Naive thymus-derived CD4-positive, alpha-beta T cell (primary cell): ENCODE measurements around the gene TRAF2. TPM values are rescaled to one million over a fixed set of nuclear protein-coding genes. Genes with fewer than 3 reads are reported as not detected.

Source experiments
- ATAC-seq: fragments of 150-1000 bp; cut with Tn5 transposase; 2 replicates; pipeline ENCODE4 v1.10.0; 2021; ENCODE audit warnings: mild to moderate bottlenecking, moderate library complexity
- CTCF ChIA-PET: fragments of 350-600 bp; sonication (Branson Sonifier 250); formaldehyde crosslinking; loops from one replicate; lab custom pipeline; 2021; ENCODE audit warnings: antibody characterized with exemption; lab: Charles Lee
- POLR2A ChIA-PET: fragments of 350-600 bp; sonication (Branson Sonifier 250); formaldehyde crosslinking; loops from one replicate; lab custom pipeline; 2021; ENCODE audit warnings: antibody characterized with exemption, inconsistent platforms; lab: Charles Lee
- DNase-seq, 9 donors: peaks; one replicate each; pipeline versions ENCODE4 v3.0.0 to v3.0.0-alpha.2; 2020 to 2022; ENCODE audit warnings: mixed read lengths in 1 of 9
- H3K27ac ChIP-seq: one replicate; pipeline ENCODE4 v1.7.0; 2013; ENCODE audit warnings: mild to moderate bottlenecking, low read depth, low read length, moderate library complexity
- H3K27me3 ChIP-seq, 2 donors: one replicate each; pipeline ENCODE4 v1.7.0; 2013; ENCODE audit warnings: low read length in 2 of 2, mild to moderate bottlenecking in 2 of 2, moderate library complexity in 2 of 2; ENCODE audit not compliant: control insufficient read depth in 2 of 2, insufficient read depth in 2 of 2
- H3K36me3 ChIP-seq, 3 experiments: 1 replicate in 2 of 3; 2 replicates in 1 of 3; pipeline ENCODE4 v1.7.0; 2013; ENCODE audit warnings: low read length in 3 of 3, mild to moderate bottlenecking in 3 of 3, moderate library complexity in 1 of 3; ENCODE audit not compliant: insufficient read depth in 3 of 3, control insufficient read depth in 2 of 3
- H3K4me1 ChIP-seq, 2 donors: one replicate each; pipeline ENCODE4 v1.7.0; 2013; ENCODE audit warnings: low read length in 2 of 2, mild to moderate bottlenecking in 2 of 2, moderate library complexity in 1 of 2; ENCODE audit not compliant: control insufficient read depth in 2 of 2, insufficient read depth in 2 of 2
- H3K4me3 ChIP-seq: 2 replicates; pipeline ENCODE4 v1.7.0; 2013; ENCODE audit warnings: mild to moderate bottlenecking, low read length
- H3K9me3 ChIP-seq, 3 experiments: 1 replicate in 2 of 3; 2 replicates in 1 of 3; pipeline ENCODE4 v1.7.0; 2013; ENCODE audit warnings: low read length in 3 of 3; ENCODE audit not compliant: control insufficient read depth in 2 of 3
- H3K27ac Mint-ChIP-seq, 9 donors: one replicate each; pipeline ENCODE4 v1.8.0; 2020 to 2022; ENCODE audit warnings: mixed read lengths in 9 of 9, mild to moderate bottlenecking in 8 of 9, moderate library complexity in 5 of 9, inconsistent platforms in 2 of 9
- H3K27me3 Mint-ChIP-seq, 5 donors: one replicate each; pipeline ENCODE4 v1.8.0; 2021 to 2022; ENCODE audit warnings: mixed read lengths in 5 of 5, mild to moderate bottlenecking in 1 of 5
- H3K36me3 Mint-ChIP-seq, 5 donors: one replicate each; pipeline ENCODE4 v1.8.0; 2020 to 2022; ENCODE audit warnings: mixed read lengths in 5 of 5, mild to moderate bottlenecking in 3 of 5, inconsistent platforms in 1 of 5
- H3K4me1 Mint-ChIP-seq, 7 donors: one replicate each; pipeline ENCODE4 v1.8.0; 2020 to 2022; ENCODE audit warnings: mixed read lengths in 7 of 7, mild to moderate bottlenecking in 3 of 7, inconsistent platforms in 1 of 7
- H3K4me3 Mint-ChIP-seq, 10 donors: one replicate each; pipeline ENCODE4 v1.8.0; 2020 to 2022; ENCODE audit warnings: mild to moderate bottlenecking in 10 of 10, mixed read lengths in 10 of 10, moderate library complexity in 6 of 10, inconsistent platforms in 2 of 10
- H3K9me3 Mint-ChIP-seq, 11 donors: one replicate each; pipeline ENCODE4 v1.8.0; 2020 to 2022; ENCODE audit warnings: mixed read lengths in 11 of 11, mild to moderate bottlenecking in 4 of 11, inconsistent platforms in 1 of 11, moderate library complexity in 1 of 11
- intact Hi-C, 2 donors: fragments of 100-400 bp; cut with micrococcal nuclease; formaldehyde crosslinking; loops; one replicate each; pipeline ENCODE4 v1.15.1; 2023
- polyA plus RNA-seq, 2 donors: library from polyadenylated mRNA; unstranded; fragments of 300-500 nt; fragmentation: Illumina TruSeq; gene quantifications; one replicate each; pipeline ENCODE4 v1.2.3, GENCODE V29; 2021
- total RNA-seq, 6 experiments: library from RNA in 5 of 6; stranded (reverse) in 5 of 6; gene quantifications; 1 replicate in 5 of 6; 2 replicates in 1 of 6; pipeline ENCODE4 v1.2.3 and lab custom pipeline; 2021 to 2026

The TRAF2 gene
- total and polyA plus RNA-seq, 7 experiments from 2014 or later = 11.9 to 72.8 (median 29.1) TPM

- ChIA-PET POLR2A (no interaction called here), CTCF (no interaction called here)
- Mint-ChIP-seq H3K36me3 (no peaks in the 10 kb centered on the region), H3K27me3 (no peaks in the 10 kb centered on the region), H3K27ac (peak overlapping the region in 1 of 9 donors; percentile 33), H3K4me1 (peaks cover 0 to 2% (median 0%) of the 10 kb centered on the region in 7 donors), H3K9me3 (no peaks in the 10 kb centered on the region), H3K4me3 (no peak overlapping the region)
- Histone ChIP-seq H3K27me3 (no peaks in the 10 kb centered on the region), H3K4me1 (peaks cover 3 to 4% of the 10 kb centered on the region in 2 donors), H3K36me3 (peaks cover 0 to 7% (median 0%) of the 10 kb centered on the region in 3 experiments), H3K9me3 (no peaks in the 10 kb centered on the region), H3K4me3 (no peak overlapping the region), H3K27ac (no peak overlapping the region)
- intact Hi-C loops = no loop called here
- ATAC-seq (no peak), DNase-seq (no peak)
These were observed 31.4 kb upstream of the TRAF2 start for GRCh38 chr9:136854842-136855460.

DNA sequence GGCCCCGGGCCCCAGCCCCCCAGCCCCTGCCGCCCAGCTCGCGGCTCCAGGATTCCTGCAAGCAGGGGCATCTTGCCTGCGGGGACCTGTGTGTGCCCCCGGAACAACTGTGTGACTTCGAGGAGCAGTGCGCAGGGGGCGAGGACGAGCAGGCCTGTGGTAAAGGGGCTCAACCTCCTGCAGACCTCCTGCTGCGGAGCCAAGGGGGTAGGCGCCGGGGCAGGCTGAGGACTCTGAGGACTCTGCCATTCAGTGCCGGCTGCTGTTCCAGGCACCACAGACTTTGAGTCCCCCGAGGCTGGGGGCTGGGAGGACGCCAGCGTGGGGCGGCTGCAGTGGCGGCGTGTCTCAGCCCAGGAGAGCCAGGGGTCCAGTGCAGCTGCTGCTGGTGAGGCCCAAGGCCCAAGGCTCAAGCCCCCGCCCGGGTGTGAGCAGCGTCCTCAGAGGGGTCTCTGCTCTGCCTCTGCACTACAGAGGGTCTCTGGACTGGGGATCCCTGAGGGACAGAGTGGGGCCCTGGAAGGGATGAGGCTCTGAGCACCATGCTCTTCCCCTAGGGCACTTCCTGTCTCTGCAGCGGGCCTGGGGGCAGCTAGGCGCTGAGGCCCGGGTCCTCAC, 30.7 kb upstream of the TRAF2 start:
- Mint-ChIP-seq H3K27ac (no peak overlapping the region), H3K27me3 (no peaks in the 10 kb centered on the region), H3K4me3 (no peak overlapping the region), H3K4me1 (no peaks in the 10 kb centered on the region), H3K36me3 (no peaks in the 10 kb centered on the region), H3K9me3 (no peaks in the 10 kb centered on the region)
- ChIA-PET POLR2A (no interaction called here), CTCF (no interaction called here)
- Histone ChIP-seq H3K27ac (no peak overlapping the region), H3K36me3 (peaks cover 0 to 8% (median 0%) of the 10 kb centered on the region in 3 experiments), H3K4me3 (no peak overlapping the region), H3K27me3 (no peaks in the 10 kb centered on the region), H3K4me1 (no peaks in the 10 kb centered on the region), H3K9me3 (no peaks in the 10 kb centered on the region)
- ATAC-seq (no peak), DNase-seq (peak in 1 of 9 donors; percentile 6)
- intact Hi-C loops = no loop called here

GRCh38 chr9:136856079-136856476, 30.2 kb upstream of the TRAF2 start:
- Histone ChIP-seq H3K9me3 (no peaks in the 10 kb centered on the region), H3K27ac (no peak overlapping the region), H3K27me3 (no peaks in the 10 kb centered on the region), H3K4me1 (no peaks in the 10 kb centered on the region), H3K4me3 (no peak overlapping the region), H3K36me3 (peaks cover 0 to 9% (median 0%) of the 10 kb centered on the region in 3 experiments)
- ATAC-seq = no peak
- no peak for DNase-seq
- H3K36me3 Mint-ChIP-seq = no peaks in the 10 kb centered on the region
- H3K27ac Mint-ChIP-seq = no peak overlapping the region
- H3K4me1 Mint-ChIP-seq = no peaks in the 10 kb centered on the region
- intact Hi-C loops = no loop called here
- POLR2A ChIA-PET = no interaction called here
- no peaks in the 10 kb centered on the region for H3K27me3 Mint-ChIP-seq
- H3K4me3 Mint-ChIP-seq = no peak overlapping the region
- no peaks in the 10 kb centered on the region for H3K9me3 Mint-ChIP-seq
- CTCF ChIA-PET = no interaction called here

DNA sequence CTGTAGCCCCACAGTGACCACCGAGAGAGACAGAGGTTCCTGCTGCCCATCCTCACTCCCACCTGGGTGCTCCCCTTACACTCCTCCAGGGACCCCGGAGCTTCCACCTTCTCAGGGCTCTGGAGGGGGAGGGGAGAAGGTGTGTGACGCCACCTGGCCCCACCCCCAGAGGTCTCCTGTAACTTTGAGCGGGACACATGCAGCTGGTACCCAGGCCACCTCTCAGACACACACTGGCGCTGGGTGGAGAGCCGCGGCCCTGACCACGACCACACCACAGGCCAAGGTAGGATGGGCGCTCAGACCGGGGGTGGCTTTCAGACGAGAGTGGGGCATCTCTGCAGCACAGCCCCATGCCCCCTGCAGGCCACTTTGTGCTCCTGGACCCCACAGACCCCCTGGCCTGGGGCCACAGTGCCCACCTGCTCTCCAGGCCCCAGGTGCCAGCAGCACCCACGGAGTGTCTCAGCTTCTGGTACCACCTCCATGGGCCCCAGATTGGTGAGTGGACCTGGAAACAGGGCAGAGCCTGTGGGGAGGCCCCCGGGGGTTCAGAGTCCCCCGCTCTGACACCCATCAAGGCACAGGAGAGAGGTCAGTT, 29.7 kb upstream of the TRAF2 start:
- Histone ChIP-seq H3K27me3 (no peaks in the 10 kb centered on the region), H3K4me1 (no peaks in the 10 kb centered on the region), H3K4me3 (no peak overlapping the region), H3K36me3 (peaks cover 0 to 12% (median 0%) of the 10 kb centered on the region in 3 experiments), H3K27ac (no peak overlapping the region), H3K9me3 (no peaks in the 10 kb centered on the region)
- ATAC-seq (no peak), DNase-seq (no peak)
- no peaks in the 10 kb centered on the region for H3K4me1 Mint-ChIP-seq
- H3K4me3 Mint-ChIP-seq = no peak overlapping the region
- intact Hi-C loops = no loop called here
- ChIA-PET POLR2A (no interaction called here), CTCF (no interaction called here)
- no peak overlapping the region for H3K27ac Mint-ChIP-seq
- no peaks in the 10 kb centered on the region for H3K27me3 Mint-ChIP-seq
- H3K36me3 Mint-ChIP-seq = no peaks in the 10 kb centered on the region
- H3K9me3 Mint-ChIP-seq = no peaks in the 10 kb centered on the region

GRCh38 chr9:136857166-136857565, 29.1 kb upstream of the TRAF2 start:
- Mint-ChIP-seq H3K36me3 (no peaks in the 10 kb centered on the region), H3K27ac (no peak overlapping the region), H3K9me3 (no peaks in the 10 kb centered on the region), H3K4me3 (no peak overlapping the region), H3K4me1 (no peaks in the 10 kb centered on the region), H3K27me3 (no peaks in the 10 kb centered on the region)
- ATAC-seq (no peak), DNase-seq (no peak)
- H3K4me3 ChIP-seq = no peak overlapping the region
- ChIA-PET POLR2A (no interaction called here), CTCF (no interaction called here)
- H3K27ac ChIP-seq = no peak overlapping the region
- H3K4me1 ChIP-seq = no peaks in the 10 kb centered on the region
- no peaks in the 10 kb centered on the region for H3K9me3 ChIP-seq
- intact Hi-C loops = no loop called here
- H3K36me3 ChIP-seq = peaks cover 0 to 17% (median 0%) of the 10 kb centered on the region in 3 experiments
- H3K27me3 ChIP-seq = no peaks in the 10 kb centered on the region

DNA sequence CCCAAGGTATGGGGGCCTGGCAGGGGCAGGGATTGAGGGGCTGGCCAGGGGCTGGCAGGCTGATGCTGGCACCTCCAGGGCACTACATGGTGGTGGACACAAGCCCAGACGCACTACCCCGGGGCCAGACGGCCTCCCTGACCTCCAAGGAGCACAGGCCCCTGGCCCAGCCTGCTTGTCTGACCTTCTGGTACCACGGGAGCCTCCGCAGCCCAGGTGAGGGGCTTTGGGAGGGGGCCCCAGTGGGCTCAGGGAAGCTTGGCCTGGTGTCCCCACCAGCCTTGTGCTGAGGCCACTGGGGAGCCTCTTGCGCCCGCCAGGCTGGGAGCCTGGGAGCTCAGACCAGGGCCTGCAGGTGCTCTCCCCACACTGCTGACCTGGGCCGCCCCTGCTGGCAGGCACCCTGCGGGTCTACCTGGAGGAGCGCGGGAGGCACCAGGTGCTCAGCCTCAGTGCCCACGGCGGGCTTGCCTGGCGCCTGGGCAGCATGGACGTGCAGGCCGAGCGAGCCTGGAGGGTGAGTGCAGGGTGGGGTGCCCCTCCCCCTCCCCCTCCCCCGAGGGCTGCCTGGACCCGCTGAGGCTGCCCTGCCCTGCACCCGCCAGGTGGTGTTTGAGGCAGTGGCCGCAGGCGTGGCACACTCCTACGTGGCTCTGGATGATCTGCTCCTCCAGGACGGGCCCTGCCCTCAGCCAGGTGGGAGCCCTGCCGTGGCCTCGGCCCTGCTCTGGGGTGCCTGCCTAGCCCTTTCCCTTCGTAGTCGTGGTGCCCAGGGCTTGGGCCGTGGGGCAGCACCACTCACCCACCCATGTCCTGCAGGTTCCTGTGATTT, 28.5 kb upstream of the TRAF2 start:
- H3K27ac Mint-ChIP-seq = no peak overlapping the region

More for the DNA sequence above, 28.5 kb upstream of the TRAF2 start:
- H3K4me3 Mint-ChIP-seq = no peak overlapping the region
- ChIA-PET CTCF (no interaction called here), POLR2A (interaction anchor here (1.3 kb wide), 1 partner anchor 8 kb away, joined by 3 read pairs; no protein-coding TSS in a partner anchor)
- Histone ChIP-seq H3K9me3 (no peaks in the 10 kb centered on the region), H3K27ac (no peak overlapping the region), H3K27me3 (no peaks in the 10 kb centered on the region), H3K4me3 (no peak overlapping the region), H3K36me3 (peaks cover 4 to 23% (median 5%) of the 10 kb centered on the region in 3 experiments), H3K4me1 (no peaks in the 10 kb centered on the region)
- H3K36me3 Mint-ChIP-seq = no peaks in the 10 kb centered on the region
- no peaks in the 10 kb centered on the region for H3K9me3 Mint-ChIP-seq
- intact Hi-C loops = no loop called here
- DNase-seq (no peak), ATAC-seq (no peak)
- H3K27me3 Mint-ChIP-seq = no peaks in the 10 kb centered on the region
- H3K4me1 Mint-ChIP-seq = peaks cover 0 to 2% (median 0%) of the 10 kb centered on the region in 7 donors
